PC-3 (cell line): ENCODE results near the gene OTOL1. TPM values are rescaled to one million over a fixed set of nuclear protein-coding genes. Genes with fewer than 3 reads are reported as not detected.
A peak's percentile ranks its signal among the peaks of the same experiment; 100 is the strongest.

Source experiments
- ATAC-seq: fragments of 200-7000 bp; cut with Tn5 transposase; 2 replicates; pipeline ENCODE4 v1.9.1; 2020; ENCODE audit warnings: mild to moderate bottlenecking, moderate library complexity
- BruUV-seq: library from RNA; stranded (reverse); fragments of 400-500 nt; replicated peaks from 2 replicates; lab custom pipeline; 2021; lab: Mats Ljungman, UMichigan
- CTCF ChIA-PET: fragments of 300-600 bp; sonication (Branson Sonifier 250); formaldehyde crosslinking; loops from one replicate; lab custom pipeline; 2022; ENCODE audit warnings: antibody characterized with exemption; lab: Charles Lee
- POLR2A ChIA-PET: fragments of 300-600 bp; sonication (Branson Sonifier 250); formaldehyde crosslinking; loops from one replicate; lab custom pipeline; 2022; ENCODE audit warnings: antibody characterized with exemption; ENCODE audit not compliant: unreplicated experiment; lab: Charles Lee
- DNase-seq: peaks from one replicate; pipeline ENCODE4 v3.0.0-alpha.2; 2015
- H2AFZ ChIP-seq: fragments of 300-600 bp; sonication (generic); 2 replicates; pipeline ENCODE4 v1.6.0; 2016; ENCODE audit warnings: antibody characterized with exemption, low read length
- H3F3A ChIP-seq: fragments of 300-600 bp; sonication (generic); one replicate; pipeline ENCODE4 v1.6.0; 2017; ENCODE audit warnings: antibody characterized with exemption, low read length, control low read depth, mild to moderate bottlenecking; ENCODE audit not compliant: unreplicated experiment
- H3K27ac ChIP-seq: fragments of 300-600 bp; sonication (generic); 2 replicates; pipeline ENCODE4 v1.5.1; 2016; ENCODE audit warnings: mild to moderate bottlenecking, low read length
- H3K27me3 ChIP-seq: fragments of 300-600 bp; sonication (generic); 2 replicates; pipeline ENCODE4 v1.6.1; 2016; ENCODE audit warnings: low read length, mixed read lengths
- H3K36me3 ChIP-seq: fragments of 300-600 bp; sonication (generic); 2 replicates; pipeline ENCODE4 v1.6.1; 2016; ENCODE audit warnings: low read depth, mixed run types, low read length, mixed read lengths
- H3K4me1 ChIP-seq: fragments of 300-600 bp; sonication (generic); 2 replicates; pipeline ENCODE4 v1.5.1; 2016; ENCODE audit warnings: low read length; ENCODE audit not compliant: insufficient read depth
- H3K4me2 ChIP-seq: fragments of 300-600 bp; sonication (generic); 2 replicates; pipeline ENCODE4 v1.6.0; 2016; ENCODE audit warnings: low read length
- H3K4me3 ChIP-seq: fragments of 300-600 bp; sonication (generic); 2 replicates; pipeline ENCODE4 v1.5.1; 2016; ENCODE audit warnings: mild to moderate bottlenecking, low read length, mixed read lengths
- H3K79me2 ChIP-seq: fragments of 300-600 bp; sonication (generic); 2 replicates; pipeline ENCODE4 v1.6.1; 2017; ENCODE audit warnings: low read length, mixed read lengths
- H3K9ac ChIP-seq: fragments of 300-600 bp; sonication (generic); 2 replicates; pipeline ENCODE4 v1.6.0; 2016; ENCODE audit warnings: mild to moderate bottlenecking, low read length
- H3K9me2 ChIP-seq: fragments of 300-600 bp; sonication (generic); replicated peaks from 2 replicates; pipeline ENCODE4 v1.6.1; 2016; ENCODE audit warnings: mixed run types, low read length, mixed read lengths
- H3K9me3 ChIP-seq: fragments of 300-600 bp; sonication (generic); 2 replicates; pipeline ENCODE4 v1.6.1; 2016; ENCODE audit warnings: low read length, mixed read lengths
- H4K20me1 ChIP-seq: fragments of 300-600 bp; sonication (generic); 2 replicates; pipeline ENCODE4 v1.6.1; 2016; ENCODE audit warnings: low read length, mixed read lengths
- CTCF ChIP-seq: fragments of 300-600 bp; sonication (generic); conservative IDR thresholded peaks from 2 replicates; pipeline ENCODE4 v1.5.1; 2017; ENCODE audit warnings: antibody characterized with exemption, low read depth, mild to moderate bottlenecking, low read length
- EZH2 ChIP-seq: fragments of 300-600 bp; sonication (generic); IDR thresholded peaks from one replicate; pipeline ENCODE4 v1.6.1; 2017; ENCODE audit warnings: antibody characterized with exemption, mild to moderate bottlenecking, low read length; ENCODE audit not compliant: unreplicated experiment
- EZH2phosphoT487 ChIP-seq: fragments of 300-600 bp; sonication (generic); IDR thresholded peaks from 2 replicates; pipeline ENCODE4 v1.6.1; 2018; ENCODE audit warnings: mild to moderate bottlenecking, antibody characterized with exemption, low read length, borderline replicate concordance
- intact Hi-C: fragments of 100-400 bp; cut with micrococcal nuclease; formaldehyde crosslinking; loops from 2 replicates; pipeline ENCODE4 v1.9.0; 2023
- total RNA-seq: library from RNA; depleted of rRNA; stranded (reverse); fragments of >200 nt; gene quantifications from 2 replicates; pipeline ENCODE4 v1.2.3, GENCODE V29; 2014; rRNA removed

Gene OTOL1
- total RNA-seq, 1 experiment from 2014 or later: not detected

GRCh38 chr3:161551697-161552096 is 55.1 kb downstream of the OTOL1 start:
- peak; percentile 92 for ATAC-seq
- no peaks in the 10 kb centered on the region for H3K79me2 ChIP-seq
- POLR2A ChIA-PET: no interaction called here

GRCh38 chr3:161552984-161553560 is 56.5 kb downstream of the OTOL1 start:
- ChIA-PET CTCF (no interaction called here), POLR2A (no interaction called here)
- Histone ChIP-seq H3K4me1 (peaks cover 30% of the 10 kb centered on the region), H3K9me3 (no peaks in the 10 kb centered on the region), H4K20me1 (no peaks in the 10 kb centered on the region), H3K4me2 (no peak overlapping the region), H3K79me2 (no peaks in the 10 kb centered on the region), H3K9ac (no peak overlapping the region), H3F3A (no peaks in the 10 kb centered on the region), H3K4me3 (no peak overlapping the region), H2AFZ (no peak overlapping the region), H3K27ac (no peak overlapping the region), H3K36me3 (no peaks in the 10 kb centered on the region), H3K9me2 (no peaks in the 10 kb centered on the region), H3K27me3 (no peaks in the 10 kb centered on the region)
- no peak for DNase-seq
- intact Hi-C loops: no loop called here
- no peak for ATAC-seq
- BruUV-seq: no TSS peak
- TF ChIP-seq EZH2: no peak
- no peak for TF ChIP-seq CTCF
- TF ChIP-seq EZH2phosphoT487: no peak

More at GRCh38 chr3:161551697-161552096, 55.1 kb downstream of the OTOL1 start:
- no peaks in the 10 kb centered on the region for H3K9me3 ChIP-seq
- H3K4me2 ChIP-seq: peak overlapping the region; percentile 36
- H3K4me3 ChIP-seq: no peak overlapping the region
- no TSS peak for BruUV-seq
- H3K4me1 ChIP-seq: peaks cover 21% of the 10 kb centered on the region
- H3K27ac ChIP-seq: no peak overlapping the region
- H3F3A ChIP-seq: no peaks in the 10 kb centered on the region
- peak; percentile 78 for DNase-seq
- no peaks in the 10 kb centered on the region for H4K20me1 ChIP-seq
- intact Hi-C loops: no loop called here
- H2AFZ ChIP-seq: no peak overlapping the region
- CTCF ChIA-PET: interaction anchor here (0.6 kb wide), 1 partner anchor 526 kb away, joined by 3 read pairs; no protein-coding TSS in a partner anchor
- H3K9ac ChIP-seq: no peak overlapping the region
- no peak for TF ChIP-seq EZH2phosphoT487
- no peak for TF ChIP-seq CTCF
- TF ChIP-seq EZH2: no peak
- H3K36me3 ChIP-seq: no peaks in the 10 kb centered on the region
- no peaks in the 10 kb centered on the region for H3K9me2 ChIP-seq
- no peaks in the 10 kb centered on the region for H3K27me3 ChIP-seq

Other genes with a start within 250 kb of the OTOL1 start
- gene SPTSSB, start 125.3 kb upstream of the OTOL1 start, total RNA-seq: 78.0 and 144 TPM in 2 replicates